OCI-LY3 (cell line): Measurements from ENCODE around the gene OSCP1.
"Not testable (repeated sequence)": the region's sequence is repeated elsewhere in the genome, so short reads cannot be mapped to it uniquely, and the experiment has no call there.

ENCODE experiments used
- H2AFZ ChIP-seq: fragments of 200-600, 300-600 bp; shearing (Covaris generic); 2 replicates; pipeline ENCODE4 v1.6.0; 2014; ENCODE audit warnings: antibody characterized with exemption, low read depth, low read length
- H3K27ac ChIP-seq: fragments of 200-600, 300-600 bp; sonication (generic); 2 replicates; pipeline ENCODE4 v1.5.1; 2014; ENCODE audit warnings: mild to moderate bottlenecking, low read length, moderate library complexity, mixed read lengths
- H3K27me3 ChIP-seq: fragments of 200-600, 300-600 bp; sonication (generic); 2 replicates; pipeline ENCODE4 v1.6.1; 2014; ENCODE audit warnings: low read depth, low read length, mixed read lengths
- H3K36me3 ChIP-seq: fragments of 200-600, 300-600 bp; sonication (generic); replicated peaks from 2 replicates; pipeline ENCODE3; 2014; ENCODE audit warnings: low read depth, low read length, mixed read lengths
- H3K4me1 ChIP-seq: fragments of 300-600, 200-600 bp; sonication (generic); 2 replicates; pipeline ENCODE4 v1.6.1; 2014; ENCODE audit warnings: low read length, mixed read lengths
- H3K4me2 ChIP-seq: fragments of 200-600, 300-600 bp; sonication (generic); 2 replicates; pipeline ENCODE4 v1.6.1; 2014; ENCODE audit warnings: low read length, mixed read lengths
- H3K4me3 ChIP-seq: fragments of 300-600, 200-600 bp; sonication (generic); 2 replicates; pipeline ENCODE4 v1.5.1; 2014; ENCODE audit warnings: antibody characterized with exemption, mild to moderate bottlenecking, low read length, moderate library complexity
- H3K79me2 ChIP-seq: fragments of 300-600, 200-600 bp; shearing (Covaris generic); 2 replicates; pipeline ENCODE4 v1.6.1; 2014; ENCODE audit warnings: mild to moderate bottlenecking, low read length, mixed read lengths
- H3K9ac ChIP-seq: fragments of 300-600, 200-600 bp; shearing (Covaris generic); 2 replicates; pipeline ENCODE4 v1.6.0; 2014; ENCODE audit warnings: mild to moderate bottlenecking, low read length, moderate library complexity
- H3K9me3 ChIP-seq: fragments of 200-600, 300-600 bp; shearing (Covaris generic); 2 replicates; pipeline ENCODE4 v1.6.1; 2014; ENCODE audit warnings: low read length, mixed read lengths; ENCODE audit not compliant: insufficient read depth
- H4K20me1 ChIP-seq: fragments of 200-600, 300-600 bp; sonication (generic); 2 replicates; pipeline ENCODE4 v1.6.1; 2016; ENCODE audit warnings: low read length, mixed read lengths; ENCODE audit not compliant: insufficient read depth
- EZH2phosphoT487 ChIP-seq: fragments of 200-600 bp; shearing (Covaris generic); IDR thresholded peaks from 2 replicates; pipeline ENCODE4 v1.6.1; 2018; ENCODE audit warnings: antibody characterized with exemption, mixed run types, low read depth
- TF ChIP-seq, protein P1 (sequence below): fragments of 200-600, 300-600 bp; sonication (generic); IDR thresholded peaks from 2 replicates; pipeline ENCODE4 v1.5.1; 2014; ENCODE audit warnings: antibody characterized with exemption, low read length, low read depth

The OSCP1 gene

DNA sequence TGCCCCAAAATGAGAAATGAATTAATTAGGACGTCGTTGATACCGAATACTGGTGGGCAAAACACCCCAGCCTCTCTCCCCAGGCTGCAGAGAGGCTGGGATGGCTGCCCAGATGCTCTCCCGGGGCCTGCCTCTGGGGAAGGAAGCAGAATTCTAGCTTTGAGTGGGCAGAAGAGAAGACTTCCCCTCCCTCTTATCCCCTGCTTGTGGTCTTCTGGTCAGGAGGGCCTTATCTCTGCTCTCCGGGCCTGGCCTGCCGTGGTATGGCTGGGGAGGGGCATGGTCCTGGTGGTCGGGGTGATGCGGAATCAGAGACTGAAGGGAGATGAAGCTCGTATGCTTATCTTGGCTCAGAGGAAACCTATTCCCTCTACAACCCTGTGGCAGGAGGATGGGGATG lies 42.2 kb upstream of the OSCP1 start:
- Histone ChIP-seq H4K20me1 (no peaks in the 10 kb centered on the region), H3K4me2 (no peak overlapping the region), H3K4me1 (no peaks in the 10 kb centered on the region)

GRCh38 chr1:36489258-36490051 lies 39.2 kb upstream of the OSCP1 start:
- not testable (repeated sequence) for H3K79me2 ChIP-seq, H3K4me3 ChIP-seq, H3K36me3 ChIP-seq, H3K27me3 ChIP-seq, H3K27ac ChIP-seq, H3K4me2 ChIP-seq, H4K20me1 ChIP-seq, H2AFZ ChIP-seq, H3K9ac ChIP-seq, H3K9me3 ChIP-seq
- peaks cover 13% of the 10 kb centered on the region for H3K4me1 ChIP-seq

More for the DNA sequence above, 42.2 kb upstream of the OSCP1 start:
- Histone ChIP-seq H3K79me2 (no peaks in the 10 kb centered on the region), H3K9ac (no peak overlapping the region), H2AFZ (no peak overlapping the region), H3K27me3 (0 out of 2 replicates have a peak, but pooled peaks cover 2% of the 10 kb centered on the region), H3K9me3 (no peaks in the 10 kb centered on the region), H3K4me3 (no peak overlapping the region), H3K36me3 (no peaks in the 10 kb centered on the region), H3K27ac (no peak overlapping the region)
- no peak for TF ChIP-seq EZH2phosphoT487
- TF ChIP-seq, protein P1, sequence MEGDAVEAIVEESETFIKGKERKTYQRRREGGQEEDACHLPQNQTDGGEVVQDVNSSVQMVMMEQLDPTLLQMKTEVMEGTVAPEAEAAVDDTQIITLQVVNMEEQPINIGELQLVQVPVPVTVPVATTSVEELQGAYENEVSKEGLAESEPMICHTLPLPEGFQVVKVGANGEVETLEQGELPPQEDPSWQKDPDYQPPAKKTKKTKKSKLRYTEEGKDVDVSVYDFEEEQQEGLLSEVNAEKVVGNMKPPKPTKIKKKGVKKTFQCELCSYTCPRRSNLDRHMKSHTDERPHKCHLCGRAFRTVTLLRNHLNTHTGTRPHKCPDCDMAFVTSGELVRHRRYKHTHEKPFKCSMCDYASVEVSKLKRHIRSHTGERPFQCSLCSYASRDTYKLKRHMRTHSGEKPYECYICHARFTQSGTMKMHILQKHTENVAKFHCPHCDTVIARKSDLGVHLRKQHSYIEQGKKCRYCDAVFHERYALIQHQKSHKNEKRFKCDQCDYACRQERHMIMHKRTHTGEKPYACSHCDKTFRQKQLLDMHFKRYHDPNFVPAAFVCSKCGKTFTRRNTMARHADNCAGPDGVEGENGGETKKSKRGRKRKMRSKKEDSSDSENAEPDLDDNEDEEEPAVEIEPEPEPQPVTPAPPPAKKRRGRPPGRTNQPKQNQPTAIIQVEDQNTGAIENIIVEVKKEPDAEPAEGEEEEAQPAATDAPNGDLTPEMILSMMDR: no peak

DNA sequence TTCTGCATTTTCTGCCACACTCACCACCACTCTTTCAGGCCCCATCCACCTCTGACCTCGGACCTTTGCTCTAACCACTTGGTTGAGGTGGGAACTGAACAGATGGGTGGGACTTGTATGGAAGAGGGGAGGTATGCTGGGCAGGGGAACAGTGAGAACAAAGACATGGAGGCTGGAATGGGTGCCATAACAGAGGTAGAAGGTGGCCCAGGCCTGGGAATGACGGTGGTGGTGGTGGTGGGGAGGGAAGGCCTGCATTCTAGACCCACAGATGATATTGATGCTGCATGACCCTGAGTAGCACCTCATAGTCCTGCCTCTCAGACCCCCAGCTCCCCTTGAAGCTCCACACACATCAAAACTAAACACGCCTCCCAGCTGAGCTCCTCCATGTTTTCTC lies 37.7 kb upstream of the OSCP1 start:
- H3K4me3 ChIP-seq: no peak overlapping the region
- peaks cover 13% of the 10 kb centered on the region for H3K4me1 ChIP-seq
- no peak overlapping the region for H3K4me2 ChIP-seq
- H4K20me1 ChIP-seq: no peaks in the 10 kb centered on the region
- no peak overlapping the region for H3K27ac ChIP-seq
- no peaks in the 10 kb centered on the region for H3K79me2 ChIP-seq
- H3K9me3 ChIP-seq: no peaks in the 10 kb centered on the region
- no peaks in the 10 kb centered on the region for H3K36me3 ChIP-seq
- no peak for TF ChIP-seq EZH2phosphoT487
- TF ChIP-seq, protein P1: no peak
- H3K9ac ChIP-seq: no peak overlapping the region
- H3K27me3 ChIP-seq: no peaks in the 10 kb centered on the region
- H2AFZ ChIP-seq: no peak overlapping the region

DNA sequence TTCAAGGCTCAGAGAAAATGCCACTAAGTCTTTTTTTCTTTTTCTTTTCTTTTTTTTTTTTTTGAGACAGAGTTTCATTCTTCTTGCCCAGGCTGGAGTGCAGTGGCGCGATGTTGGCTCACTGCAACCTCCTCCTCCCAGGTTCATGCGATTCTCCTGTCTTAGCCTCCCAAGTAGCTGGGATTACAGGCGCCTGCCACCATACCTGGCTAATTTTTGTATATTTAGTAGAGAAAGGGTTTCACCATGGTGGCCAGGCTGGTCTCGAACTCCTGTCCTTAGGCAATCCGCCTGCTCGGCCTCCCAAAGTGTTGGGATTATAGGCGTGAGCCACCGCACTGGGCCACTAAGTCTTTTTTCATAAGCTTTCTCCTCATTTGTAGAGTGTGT lies 37.1 kb upstream of the OSCP1 start:
- H3K4me2 ChIP-seq, H3K27me3 ChIP-seq, H3K27ac ChIP-seq, H3K4me3 ChIP-seq, H3K9me3 ChIP-seq, H3K9ac ChIP-seq, H4K20me1 ChIP-seq, H2AFZ ChIP-seq, H3K36me3 ChIP-seq, H3K79me2 ChIP-seq: not testable (repeated sequence)
- peaks cover 13% of the 10 kb centered on the region for H3K4me1 ChIP-seq

DNA sequence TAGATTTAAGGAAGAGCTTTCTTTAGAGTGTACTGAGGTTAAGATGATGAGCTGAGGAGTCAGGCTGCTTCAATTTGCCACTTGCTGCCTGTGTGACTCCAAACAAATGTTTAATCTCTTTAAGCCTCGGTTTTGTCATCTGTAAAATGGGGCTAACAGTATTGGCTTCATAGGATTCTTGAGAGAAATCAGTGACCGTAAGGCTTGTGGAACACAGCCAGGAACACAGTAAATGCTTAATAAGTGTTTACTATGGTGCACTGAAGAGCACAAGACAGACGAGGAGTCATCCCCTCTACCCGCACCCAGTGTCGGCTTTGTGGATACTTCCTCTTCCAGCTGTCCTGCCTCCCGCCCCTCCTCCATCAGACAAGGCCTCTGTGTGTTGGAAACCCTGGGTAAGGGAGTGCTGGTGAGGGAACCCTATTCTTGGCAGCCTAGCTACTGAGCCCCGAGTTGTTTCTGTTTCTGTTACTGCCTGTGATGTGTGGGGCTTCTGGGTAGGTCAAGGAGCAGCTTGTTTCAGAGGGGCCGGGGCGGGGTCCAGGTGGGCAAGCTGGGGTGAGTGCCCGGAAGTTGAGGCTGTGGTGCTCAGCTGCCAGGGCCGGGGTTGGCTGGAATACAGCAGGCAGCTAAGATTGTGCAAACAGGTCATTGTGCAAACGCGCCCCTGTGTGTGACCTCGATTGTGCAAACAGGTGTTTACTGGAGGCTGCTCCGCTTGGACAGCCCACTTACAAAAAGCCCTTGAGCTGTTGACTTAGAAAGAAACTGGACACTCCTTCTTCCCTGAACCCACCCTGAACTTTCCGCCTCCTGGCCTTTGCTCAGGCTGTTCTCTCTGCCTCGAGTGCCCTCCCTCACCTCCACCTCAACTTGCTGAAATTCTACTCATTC lies 36.4 kb upstream of the OSCP1 start:
- Histone ChIP-seq H3K27ac (peak overlapping the region; percentile 37; the same call in 1 of the 2 replicates), H3K27me3 (no peaks in the 10 kb centered on the region), H3K9me3 (no peaks in the 10 kb centered on the region), H3K4me1 (peaks cover 13% of the 10 kb centered on the region), H3K79me2 (no peaks in the 10 kb centered on the region), H2AFZ (peak overlapping the region; percentile 87), H4K20me1 (no peaks in the 10 kb centered on the region), H3K4me3 (peak overlapping the region; percentile 54), H3K36me3 (no peaks in the 10 kb centered on the region), H3K9ac (peak overlapping the region; percentile 39; the same call in 1 of the 2 replicates), H3K4me2 (peak overlapping the region; percentile 70)
- TF ChIP-seq, protein P1: no peak
- no peak for TF ChIP-seq EZH2phosphoT487
